GM21737 (cell line): ENCODE results near the gene ZBTB6.
A peak's percentile ranks its signal among the peaks of the same experiment; 100 is the strongest.

Experiments used
- ATAC-seq: cut with Tn5 transposase; IDR thresholded peaks from one replicate; pipeline ENCODE4 v1.9.1; 2021; ENCODE audit warnings: mild to moderate bottlenecking, moderate library complexity; ENCODE audit not compliant: unreplicated experiment

Gene ZBTB6, protein sequence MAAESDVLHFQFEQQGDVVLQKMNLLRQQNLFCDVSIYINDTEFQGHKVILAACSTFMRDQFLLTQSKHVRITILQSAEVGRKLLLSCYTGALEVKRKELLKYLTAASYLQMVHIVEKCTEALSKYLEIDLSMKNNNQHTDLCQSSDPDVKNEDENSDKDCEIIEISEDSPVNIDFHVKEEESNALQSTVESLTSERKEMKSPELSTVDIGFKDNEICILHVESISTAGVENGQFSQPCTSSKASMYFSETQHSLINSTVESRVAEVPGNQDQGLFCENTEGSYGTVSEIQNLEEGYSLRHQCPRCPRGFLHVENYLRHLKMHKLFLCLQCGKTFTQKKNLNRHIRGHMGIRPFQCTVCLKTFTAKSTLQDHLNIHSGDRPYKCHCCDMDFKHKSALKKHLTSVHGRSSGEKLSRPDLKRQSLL

DNA sequence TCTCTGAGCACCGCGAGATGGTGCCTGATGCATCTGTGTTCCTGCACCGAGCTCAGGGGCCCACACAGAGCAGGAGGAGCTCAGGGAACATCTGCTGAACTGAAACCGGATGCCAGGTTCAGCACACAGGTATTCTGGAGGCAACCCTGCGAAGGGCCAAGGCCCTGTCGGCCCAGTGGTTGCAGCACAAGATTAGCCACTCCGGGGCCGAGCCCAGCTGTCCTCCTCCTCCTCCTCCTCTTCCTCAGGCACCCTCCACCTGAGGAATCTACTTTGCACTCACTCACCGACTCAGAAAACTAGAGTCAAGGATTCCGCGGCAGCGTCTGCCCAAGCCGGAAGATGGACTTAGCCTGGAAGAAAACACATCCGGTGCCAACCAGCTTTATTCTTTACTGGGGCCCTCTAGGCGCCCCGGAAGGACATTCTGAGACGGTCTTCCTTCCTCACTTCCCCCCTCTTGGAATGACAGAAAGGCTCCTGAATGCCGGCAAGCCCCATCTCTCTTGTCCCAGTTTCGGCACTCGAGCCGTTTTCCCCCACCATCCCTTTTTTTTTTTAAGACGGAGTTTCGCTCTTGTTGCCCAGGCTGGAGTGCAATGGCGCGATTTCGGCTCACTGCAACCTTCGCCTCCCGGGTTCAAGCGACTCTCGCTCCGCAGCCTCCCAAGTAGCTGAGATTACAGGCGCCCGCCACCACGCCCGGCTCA, at the start of gene ZBTB6:
Gene ZBTB6 (minus strand): TSS at position 360 of the 710 bp plus-strand sequence. CDS start 1,251 bp downstream, outside the sequence.
- peak; percentile 94 for ATAC-seq

DNA sequence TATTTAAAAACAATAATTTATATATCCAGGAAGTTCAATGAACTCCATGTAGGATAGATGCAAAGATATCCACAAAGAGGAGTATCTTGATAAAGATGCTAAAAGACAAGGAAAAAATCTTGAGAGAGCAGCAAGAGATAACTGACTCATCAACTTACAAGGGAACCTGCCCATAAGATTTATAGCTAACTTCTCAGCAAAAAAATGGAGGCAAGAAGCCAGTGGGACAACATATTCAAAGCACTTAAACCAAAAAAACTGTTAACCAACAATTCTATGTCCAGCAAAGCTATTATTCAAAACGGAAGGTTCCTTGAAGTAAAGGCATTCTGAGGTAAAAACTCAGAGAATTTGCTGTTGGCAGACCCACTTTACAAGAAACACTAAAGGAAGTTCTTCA, 48.0 kb upstream of the ZBTB6 start:
- no peak for ATAC-seq

DNA sequence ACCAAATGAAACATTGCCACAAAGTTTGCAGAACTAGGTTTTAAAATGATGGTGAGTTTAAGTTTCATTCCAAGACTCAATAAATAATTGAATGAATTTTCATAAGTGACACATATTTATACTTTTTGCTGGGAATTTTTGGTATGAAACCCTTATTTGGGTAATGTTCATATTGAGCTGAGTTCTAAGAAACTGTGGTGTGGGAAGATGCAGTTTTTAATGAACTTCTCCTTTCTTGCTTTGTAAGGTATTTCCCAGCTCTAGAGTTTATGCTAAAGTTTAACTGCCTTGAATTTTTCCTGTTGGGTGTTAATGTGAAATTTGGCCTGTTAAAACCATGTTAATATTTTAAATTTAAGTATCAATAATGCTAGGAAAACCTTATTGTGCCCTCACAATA, 42.8 kb upstream of the ZBTB6 start:
- no peak for ATAC-seq

DNA sequence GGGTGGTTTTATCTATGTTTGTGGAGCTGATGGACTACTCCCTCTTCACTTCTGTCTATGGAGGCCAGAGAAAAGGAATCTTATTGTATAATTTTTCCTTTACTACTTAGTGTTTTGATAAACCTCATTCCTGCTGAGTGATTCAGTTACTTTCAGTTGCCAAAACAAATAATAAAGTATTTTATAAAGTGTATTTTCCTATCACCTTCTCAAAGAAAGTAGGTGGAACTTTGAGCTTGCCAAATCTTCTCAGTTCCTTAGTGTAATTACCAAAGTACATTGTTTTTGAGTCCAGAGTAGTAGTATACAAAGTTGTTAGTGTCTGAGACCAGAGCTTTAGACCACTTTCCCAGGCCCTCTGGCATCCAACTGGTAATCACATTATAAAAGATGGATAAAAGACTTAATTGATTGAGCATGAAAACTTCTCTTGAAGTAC, 41.1 kb upstream of the ZBTB6 start:
- ATAC-seq, result no peak

DNA sequence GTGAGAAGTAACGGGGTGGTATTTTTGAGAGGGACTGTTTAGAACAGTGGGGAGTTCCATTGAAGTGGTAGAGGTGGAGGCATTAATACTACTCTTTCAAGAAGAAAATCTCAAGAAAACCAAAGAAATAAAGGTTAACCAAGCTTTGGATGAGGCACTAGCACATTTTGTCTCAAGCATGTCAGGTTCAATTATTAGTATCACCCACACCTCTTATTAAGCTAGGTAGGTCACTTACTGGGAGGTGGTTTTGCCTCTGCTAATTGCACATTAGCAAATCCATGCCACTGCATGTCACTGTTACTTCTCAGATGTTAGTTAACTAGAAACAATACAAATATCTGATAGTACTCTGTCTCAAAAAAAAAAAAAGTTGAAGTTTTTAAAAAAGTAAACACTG, 37.9 kb upstream of the ZBTB6 start:
- no peak for ATAC-seq

DNA sequence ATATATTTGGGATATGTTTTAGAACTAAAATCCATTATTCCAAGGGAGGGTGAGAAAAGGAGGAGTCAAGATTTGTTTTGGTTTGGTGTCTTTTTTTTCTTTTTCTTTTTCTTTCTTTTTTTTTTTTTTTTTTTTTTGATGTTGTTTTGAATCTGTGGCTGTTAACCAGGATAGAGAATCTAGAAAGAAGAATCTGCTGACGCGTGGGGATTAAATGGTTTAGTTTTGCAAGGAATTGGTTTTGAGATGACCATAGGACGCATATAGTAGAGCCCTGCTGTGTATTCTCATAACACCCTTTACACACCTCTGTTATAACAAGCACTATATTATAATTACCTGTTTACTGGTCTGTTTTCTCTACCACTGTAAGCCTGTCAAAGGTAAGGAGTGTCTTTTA, 37.1 kb upstream of the ZBTB6 start:
- no peak for ATAC-seq

DNA sequence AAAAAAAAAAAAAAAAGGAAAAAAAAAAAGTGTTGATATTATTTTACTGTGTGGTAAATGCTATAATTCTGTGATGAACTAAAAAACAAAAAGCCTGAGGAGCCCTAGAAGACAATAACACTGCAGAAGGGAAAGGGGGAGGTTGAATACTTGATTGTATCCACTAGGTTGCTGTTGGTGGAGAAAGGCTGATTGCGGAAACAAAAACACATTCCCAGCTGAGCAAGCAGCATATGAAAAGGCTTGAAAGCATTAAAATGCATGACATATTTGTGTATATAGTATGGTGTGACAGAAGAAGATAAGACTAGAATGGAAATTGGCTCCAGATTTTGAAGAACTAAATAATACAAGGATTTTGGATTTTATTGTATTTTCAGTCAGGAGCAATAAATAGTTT, 36.6 kb upstream of the ZBTB6 start:
- no peak for ATAC-seq

DNA sequence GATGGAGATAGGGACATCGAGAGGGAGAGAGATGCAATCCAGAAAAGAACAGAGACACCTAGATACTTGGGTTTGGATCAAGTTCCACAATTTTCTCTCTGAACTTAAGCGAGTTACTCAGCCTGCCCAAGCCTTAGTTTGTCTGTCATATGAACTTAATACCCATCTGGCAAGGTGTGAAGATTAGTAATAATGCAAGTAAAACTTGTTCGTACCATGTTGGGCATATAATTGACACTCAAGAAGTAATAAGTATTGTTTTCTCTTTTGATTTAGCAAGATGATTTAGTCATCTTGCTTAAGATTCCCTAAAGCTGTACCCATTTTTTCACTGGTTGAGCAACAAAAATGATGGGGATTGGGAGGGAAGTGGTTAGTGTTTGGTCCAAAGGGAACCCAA, 35.2 kb upstream of the ZBTB6 start:
- no peak for ATAC-seq

DNA sequence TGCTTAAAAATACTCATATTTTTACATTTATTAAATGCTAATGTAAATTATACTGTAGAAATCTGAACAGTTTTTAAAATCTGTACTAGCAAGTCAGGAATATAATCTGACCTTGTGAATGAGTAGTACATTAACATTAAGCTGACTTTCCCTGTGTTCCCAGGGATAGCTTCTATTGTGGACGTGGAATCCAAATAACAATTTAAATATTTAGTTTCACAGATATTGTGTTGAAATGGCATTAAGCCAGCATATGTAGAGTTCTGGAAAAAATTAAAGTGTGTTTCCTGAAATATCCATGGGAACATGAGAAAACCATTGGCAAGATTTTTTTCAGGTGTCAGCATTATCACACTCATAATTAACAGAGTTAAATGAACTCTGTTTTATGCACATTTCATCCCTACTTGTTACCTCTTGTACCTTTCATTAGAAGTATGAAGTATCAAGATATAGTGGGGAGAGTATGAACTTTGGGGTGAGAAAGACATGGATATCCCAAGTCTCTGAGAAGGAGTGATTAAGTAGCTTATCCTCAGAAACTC, 33.4 kb upstream of the ZBTB6 start:
- no peak for ATAC-seq

DNA sequence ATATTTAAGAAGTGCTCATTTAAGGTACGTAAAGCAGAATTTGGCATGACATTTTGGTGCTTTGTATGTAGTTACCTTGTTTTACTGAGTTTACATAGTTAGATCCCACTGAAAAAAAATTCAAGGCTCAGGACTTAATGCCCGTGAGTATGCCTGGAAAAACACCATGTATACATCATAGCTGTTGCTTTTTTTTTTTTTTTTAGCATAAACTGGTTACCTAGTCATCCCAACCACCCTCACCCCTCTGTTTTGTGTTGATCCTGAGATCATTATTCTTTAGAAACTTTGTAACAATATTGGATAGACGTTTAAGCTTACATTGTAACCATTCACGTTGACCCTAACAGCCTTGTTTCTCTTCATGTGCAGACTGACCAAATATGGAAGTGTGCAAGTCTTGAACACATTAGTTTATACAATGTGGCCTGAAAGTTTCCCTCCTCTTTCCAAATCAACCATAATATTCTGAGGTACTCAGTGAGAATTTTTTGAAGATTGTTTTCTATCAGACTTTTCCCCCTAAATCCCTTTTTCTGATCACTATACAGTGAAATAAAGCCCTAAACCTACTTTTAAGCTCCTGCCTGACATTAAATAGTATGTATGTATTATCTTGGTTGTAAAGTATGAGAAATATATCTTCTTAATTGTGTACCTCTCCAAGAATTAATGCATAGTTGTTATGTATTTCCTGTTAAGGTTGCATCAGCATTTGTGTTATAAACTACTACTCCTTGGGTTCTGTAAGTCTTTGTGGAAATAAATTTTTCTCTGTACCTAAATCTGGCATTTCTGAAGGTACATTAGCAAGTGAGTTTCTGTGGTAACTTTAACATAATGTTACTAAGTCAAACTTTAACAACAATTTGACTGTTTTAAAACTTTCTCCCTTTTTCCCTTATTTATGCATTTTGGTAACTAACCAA, 32.1 kb upstream of the ZBTB6 start:
- no peak for ATAC-seq

DNA sequence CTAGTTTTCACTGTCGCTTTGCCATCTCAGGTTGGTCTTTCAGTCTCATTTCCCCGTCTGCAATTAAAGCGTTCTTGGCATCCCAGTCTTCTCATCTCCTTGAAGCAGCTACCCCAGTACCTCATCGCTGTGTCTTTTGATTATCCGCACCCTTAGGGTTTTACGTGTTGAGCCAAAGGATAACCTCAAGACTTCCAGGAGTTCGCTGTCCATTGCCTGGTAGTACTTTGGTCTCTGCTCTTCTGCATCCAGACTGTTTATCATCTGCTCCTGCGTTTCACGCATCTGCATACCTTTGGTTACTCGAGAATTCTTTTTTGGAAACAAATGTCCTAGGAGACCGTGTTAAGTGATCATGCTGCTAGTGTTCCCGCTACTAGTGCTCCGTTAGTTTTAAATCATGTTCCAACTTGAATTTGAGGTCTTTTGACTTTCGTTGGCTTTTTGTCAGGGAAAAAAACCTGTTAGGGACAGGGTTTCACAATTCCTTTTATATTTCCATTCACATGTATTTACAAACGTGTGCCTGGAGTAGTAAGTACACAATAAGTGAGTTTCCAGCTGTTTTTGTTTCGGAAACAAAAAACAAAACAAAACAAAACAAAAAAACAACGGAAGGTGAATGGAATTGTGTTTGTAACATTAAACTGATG, 28.6 kb upstream of the ZBTB6 start:
- ATAC-seq, result peak; percentile 3

DNA sequence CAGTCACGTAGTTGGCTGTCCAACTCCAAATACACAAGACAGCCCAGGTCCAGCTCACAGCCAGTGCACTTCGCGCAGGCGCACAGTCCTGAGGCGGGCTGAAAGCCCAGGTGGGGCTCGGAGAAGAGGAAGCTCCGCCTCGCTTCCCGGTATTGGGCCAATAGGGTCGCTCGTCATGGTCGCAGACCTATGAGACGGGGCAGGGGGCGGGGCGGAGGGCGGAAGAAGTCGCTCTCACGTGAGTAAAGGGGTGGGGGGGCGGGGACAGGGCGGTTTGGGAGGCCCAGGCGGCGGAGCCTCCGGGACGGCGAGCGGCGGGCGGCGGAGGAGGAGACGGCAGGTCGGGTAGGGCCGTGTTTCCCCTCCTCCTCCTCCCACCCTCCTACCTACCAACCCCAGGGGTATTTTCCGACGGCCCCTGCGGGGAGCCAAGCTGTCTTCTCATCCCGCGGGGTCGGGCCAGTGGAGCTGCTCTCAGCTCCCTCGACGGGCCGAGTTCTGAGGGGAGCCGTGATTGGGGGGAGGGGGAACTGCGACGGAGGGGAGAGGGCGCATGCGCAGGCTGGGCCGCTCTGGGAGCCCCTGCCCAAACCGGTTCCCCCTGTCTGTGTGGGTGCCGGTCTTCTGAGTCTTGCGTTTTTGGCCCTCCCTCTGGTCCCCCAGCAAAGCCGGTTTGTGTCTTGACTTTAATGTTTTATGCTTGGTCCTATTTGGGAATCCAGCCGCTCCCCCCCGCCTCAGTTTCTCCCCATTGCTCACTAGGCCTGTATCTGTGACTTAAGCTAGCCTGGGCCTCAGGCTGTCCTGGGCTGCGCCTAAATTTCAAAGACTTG, 27.8 kb upstream of the ZBTB6 start, which contains the start of gene RABGAP1:
Gene RABGAP1 (plus strand): TSS at position 272 of the 833 bp plus-strand sequence. CDS start 16,040 bp downstream, outside the sequence.
- ATAC-seq, result peak; percentile 98

DNA sequence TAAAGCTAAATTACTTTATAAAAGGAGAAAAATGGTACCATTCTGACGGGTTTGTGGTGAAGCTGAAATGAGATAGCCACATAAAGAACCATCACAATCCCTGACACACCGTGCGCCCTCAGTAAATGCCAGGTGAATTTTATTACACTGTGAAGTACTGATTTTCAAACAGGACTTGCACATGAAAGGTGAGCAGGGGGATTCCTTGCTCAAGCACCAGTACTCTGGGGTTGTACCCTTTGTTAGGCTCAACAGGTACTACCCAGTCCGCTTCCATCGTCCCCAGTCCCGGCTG, 27.3 kb upstream of the ZBTB6 start:
- no peak for ATAC-seq

DNA sequence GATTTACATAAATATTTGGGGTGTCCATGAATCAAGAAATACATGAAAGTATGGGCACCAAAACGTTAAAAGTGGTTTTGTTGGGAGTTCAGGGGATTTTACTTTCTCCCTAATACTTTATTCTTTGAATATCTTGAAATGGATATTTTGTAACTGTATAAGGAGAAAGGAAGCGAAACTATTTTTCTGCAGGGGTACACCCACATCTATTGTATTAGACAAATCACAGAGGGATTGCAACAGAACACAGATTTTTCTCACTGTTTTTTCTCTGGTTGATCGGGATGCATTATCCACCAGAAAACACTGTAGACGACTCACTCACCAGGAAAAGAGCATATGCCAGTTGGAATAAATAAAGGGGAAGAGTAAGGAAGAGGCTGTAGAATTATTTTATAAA, 26.5 kb upstream of the ZBTB6 start:
- ATAC-seq, result no peak

DNA sequence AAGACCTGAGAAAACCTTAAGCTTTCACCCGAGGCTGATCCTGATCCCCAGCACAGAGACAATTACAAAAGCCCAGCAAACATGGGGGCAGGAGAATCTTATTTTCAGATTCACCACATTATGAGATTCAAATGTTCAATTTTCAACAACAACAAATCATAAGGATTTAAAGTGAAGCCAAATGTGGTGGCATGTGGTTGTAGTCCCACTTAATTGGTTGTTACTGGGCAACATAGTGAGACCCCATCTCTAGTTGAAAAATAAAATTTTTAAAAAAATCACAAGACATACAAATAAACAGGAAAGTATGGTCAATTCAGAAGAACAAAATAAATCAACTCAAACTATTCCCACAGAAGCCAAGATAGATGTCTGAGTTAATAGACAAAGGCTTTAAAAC, 23.8 kb upstream of the ZBTB6 start:
- ATAC-seq, result no peak

DNA sequence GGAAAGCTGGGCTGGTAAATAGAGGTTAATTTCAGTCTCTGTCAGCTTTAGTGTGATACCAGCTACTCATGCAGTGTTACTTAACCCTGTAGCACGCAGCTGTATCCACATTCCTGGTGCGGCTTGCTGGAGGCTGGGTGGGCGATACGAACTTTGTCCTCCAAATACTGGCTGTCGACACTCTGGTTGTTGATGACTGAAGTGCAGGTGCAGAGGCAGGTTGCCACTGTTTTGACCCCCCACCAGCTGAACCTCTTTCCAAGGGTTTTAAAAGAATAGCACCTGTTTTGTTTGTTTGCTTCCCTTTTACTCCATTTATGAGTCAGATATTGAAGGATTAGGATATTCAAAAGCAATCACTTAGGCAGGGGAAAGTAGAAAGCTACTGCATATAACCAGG, 23.3 kb upstream of the ZBTB6 start:
- ATAC-seq, result no peak

DNA sequence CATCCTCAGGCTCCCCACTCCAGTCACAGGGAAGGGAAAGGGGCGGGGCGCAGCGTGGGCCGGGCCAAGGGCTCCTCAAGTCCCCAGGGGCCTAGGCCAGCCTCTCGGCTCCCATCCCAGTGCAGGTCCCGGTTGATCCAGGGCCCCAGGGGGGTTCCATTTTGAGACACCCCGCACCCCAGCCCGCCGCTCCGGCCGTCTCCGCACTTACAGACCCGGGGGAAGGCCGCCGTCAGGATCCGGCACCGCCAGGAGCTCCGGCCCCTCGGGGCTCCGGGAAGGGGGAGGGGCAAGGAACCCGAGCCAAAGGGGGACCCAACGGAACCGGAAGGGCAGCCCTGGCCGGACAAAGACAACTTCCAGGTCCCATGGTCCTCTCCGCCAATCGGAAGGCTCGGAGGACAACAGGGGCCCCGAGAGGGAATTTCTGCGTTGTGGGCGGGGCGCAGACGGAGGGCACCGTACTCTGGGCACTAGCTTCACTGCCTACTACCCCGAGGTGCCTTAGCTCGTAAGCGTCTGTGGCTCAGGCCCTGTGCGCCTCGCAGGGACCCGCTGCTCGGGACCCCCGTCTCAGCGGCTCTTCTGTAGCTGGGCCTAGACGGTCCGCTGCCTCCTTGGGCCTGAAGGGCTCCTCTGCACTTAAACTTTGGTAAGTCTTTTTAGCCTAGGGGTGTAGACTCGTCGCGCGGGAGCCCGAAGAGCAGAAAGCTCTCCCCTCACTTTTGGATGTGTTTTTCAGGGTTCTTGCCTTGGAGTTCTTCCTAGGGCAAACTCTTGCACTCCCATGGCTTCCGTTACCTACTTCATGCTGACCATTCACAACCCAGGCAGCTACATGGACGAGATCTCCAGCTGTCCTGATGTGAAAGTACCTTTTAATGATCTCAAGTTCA, 18.4 kb upstream of the ZBTB6 start, which contains the start of gene ZBTB26:
Gene ZBTB26 (minus strand): TSS at position 287 of the 896 bp plus-strand sequence. CDS start 11,578 bp downstream, outside the sequence.
- ATAC-seq, result peak; percentile 96

DNA sequence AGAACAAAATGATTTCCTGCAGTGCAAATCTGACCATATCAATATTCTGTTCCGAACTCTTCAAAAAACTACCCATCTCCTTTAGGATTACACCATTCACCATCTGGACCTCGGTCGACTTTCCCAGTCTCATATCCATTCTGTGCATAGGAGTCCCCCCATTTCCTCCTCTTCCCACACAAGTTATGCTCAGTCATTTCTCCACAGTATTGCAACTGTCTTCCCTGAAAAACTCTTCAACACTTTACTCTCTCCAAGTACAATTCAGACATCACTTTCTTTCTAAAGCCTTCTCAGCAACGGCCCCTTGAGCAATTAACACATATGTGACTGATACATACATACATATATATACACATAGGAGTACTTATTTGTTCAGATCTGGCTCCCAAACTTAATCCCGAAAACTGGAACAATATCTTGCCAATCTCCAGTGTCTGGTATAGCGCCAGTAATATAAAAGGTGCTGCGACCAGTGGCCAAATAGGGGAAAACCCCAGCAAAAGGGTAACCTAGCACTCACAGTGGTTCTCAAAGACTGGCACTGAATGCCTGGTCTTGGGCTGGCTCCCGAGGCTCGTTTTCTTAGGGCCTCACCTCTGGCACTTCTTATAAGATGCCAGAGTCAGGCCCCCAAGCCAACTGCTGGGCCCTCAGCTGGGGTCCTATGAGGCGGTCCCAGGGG, 17.6 kb upstream of the ZBTB6 start:
- ATAC-seq, result peak; percentile 24
